Measurements from ENCODE around the gene TMEM95.
"Not testable (repeated sequence)": the region's sequence is repeated elsewhere in the genome, so short reads cannot be mapped to it uniquely, and the experiment has no call there.

TMEM95 gene

DNA sequence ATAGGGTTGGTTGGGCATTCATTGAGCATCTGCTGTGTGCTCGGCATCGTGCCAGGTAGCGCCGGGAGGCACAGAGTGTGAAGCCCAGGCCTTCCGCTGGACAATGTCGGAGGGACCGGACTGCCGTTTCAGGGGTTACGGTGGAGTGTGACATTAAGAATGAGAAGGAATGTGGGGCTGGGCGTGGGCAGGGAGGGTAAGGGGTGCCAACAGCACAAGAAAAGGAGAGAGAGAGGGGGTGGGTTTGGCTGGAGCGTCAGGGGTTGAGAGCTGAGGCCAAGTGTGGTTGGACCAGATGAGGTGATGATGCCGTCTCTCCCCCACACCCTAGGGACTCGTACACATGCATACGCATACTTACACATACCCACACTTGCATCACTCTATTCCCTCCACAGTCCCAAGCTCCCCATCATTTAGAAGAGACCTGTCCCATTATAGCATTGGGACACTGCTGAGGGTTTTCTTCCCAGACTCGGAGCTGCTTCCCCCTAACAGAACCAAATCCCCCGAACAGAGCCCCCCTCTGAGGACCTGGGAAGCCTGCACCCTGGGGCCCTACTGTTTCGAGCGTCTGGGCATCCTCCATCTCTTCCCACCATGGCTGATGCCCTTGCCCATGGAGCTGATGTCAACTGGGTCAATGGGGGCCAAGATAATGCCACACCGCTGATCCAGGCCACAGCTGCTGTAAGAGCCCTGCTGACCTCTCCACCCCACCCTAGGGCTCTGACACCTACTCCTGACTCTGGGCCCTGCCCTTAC is 6.3 kb upstream of the TMEM95 start:
- no peak for DNase-seq

GRCh38 chr17:7351665-7352502 is 3.1 kb upstream of the TMEM95 start, which contains the start of gene KCTD11:
TSS of gene KCTD11 (plus strand) at chr17:7352162.
- DNase-seq, result peak; percentile 1

DNA sequence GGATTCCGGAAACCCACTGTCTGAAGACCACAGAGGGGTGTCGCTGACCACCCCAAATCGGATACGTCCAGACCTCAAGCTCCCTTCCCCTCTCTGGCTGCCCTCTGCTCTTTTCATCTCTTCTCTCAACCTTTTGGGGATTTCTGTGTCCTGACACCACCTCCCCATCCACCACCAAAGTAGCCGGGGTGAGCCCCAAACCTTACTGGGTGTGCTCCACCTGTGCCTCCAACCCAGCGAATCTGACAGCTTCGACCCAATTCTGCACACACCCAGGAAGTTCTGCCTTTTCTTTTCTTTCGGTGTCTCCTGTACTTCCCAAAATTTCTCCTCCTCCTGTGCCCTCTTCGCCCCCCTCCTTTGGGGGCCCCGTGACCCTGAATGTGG is 2.5 kb upstream of the TMEM95 start:
- DNase-seq, result no peak

GRCh38 chr17:7352910-7353635 is 1.9 kb upstream of the TMEM95 start:
- no peak for DNase-seq

- no peak for DNase-seq
Measured at GRCh38 chr17:7354262-7354843, 603 bp upstream of the TMEM95 start.

GRCh38 chr17:7355573-7355972 is 617 bp downstream of the TMEM95 start:
- DNase-seq, result no peak

GRCh38 chr17:7356072-7356549 is 1.2 kb downstream of the TMEM95 start:
- DNase-seq, result peak; percentile 23

DNA sequence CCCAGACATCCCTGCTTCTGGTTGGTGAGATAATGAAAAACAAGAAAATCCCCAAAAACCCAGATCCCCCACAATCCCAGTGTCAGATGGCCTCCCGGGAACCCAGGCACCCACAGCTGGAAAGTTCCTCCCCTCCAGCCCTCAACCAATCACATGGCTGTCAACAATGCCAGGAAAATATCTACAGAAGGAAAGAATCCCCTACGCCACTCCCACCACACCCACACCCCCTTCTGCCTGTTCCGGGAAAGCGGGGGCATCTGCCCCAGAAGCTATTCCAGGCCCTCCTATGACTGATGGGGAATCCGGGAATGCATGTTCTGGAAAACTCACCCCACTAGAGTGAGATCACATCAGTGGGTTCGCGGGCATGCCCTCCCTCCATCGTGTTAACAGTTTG is 1.8 kb downstream of the TMEM95 start:
- no peak for DNase-seq

DNA sequence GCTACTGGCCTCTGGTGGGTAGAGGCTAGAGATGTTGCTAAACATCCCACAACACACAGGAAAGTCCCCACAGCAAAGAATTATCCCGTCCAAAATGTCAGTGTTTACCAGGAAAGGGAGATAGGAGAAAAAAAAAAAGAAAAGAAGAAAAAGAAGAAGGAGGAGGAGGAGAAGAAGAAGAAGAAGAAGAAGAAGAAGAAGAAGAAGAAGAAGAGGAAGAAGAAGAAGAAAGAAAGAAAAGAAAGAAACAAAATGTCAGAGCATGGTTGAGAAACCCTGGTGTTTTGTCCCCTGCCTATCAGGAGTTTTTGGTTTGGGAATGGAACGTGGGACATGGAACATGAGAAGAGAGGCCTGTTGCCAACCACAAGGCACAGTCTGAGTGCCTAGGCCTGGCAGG is 2.4 kb downstream of the TMEM95 start:
- no peak for DNase-seq

DNA sequence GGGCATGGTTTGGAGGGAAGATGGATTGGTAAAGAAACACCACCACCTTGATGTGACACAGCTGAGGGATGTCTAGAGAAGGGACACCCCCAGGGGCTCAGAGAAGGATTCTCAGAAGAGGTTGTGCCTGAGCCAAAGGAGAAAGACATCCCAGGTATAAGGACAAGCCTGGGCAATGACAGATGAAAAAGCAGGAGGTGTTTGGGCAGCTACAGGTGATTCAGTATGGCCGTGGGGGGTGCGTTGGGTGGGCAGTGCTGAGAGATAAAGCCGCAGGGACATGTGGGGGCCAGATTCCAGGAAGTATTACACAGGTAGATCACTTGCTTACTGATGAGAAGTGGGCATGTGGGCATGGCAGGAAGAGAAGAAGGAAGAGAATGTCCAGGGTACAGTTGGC is 7.0 kb downstream of the TMEM95 start:
- no peak for DNase-seq

DNA sequence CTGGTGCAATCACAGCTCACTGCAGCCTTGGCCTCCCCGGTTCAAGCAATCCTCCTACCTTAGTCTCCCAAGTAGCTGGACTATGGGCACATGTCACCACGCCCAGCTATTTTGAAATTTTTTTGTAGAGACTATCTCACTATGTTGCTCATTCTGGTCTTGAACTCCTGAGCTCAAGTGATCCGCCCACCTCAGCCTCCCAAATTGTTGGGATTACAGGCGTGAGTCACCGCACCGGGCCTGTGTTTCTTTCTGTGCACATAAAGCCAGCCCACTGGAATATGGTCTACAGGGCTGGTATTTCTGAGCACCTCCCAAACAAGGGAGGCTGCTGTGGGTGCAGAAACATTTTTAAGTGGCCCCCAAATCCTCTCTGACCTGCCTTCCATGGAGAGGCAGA is 8.4 kb downstream of the TMEM95 start:
- DNase-seq, result no peak

DNA sequence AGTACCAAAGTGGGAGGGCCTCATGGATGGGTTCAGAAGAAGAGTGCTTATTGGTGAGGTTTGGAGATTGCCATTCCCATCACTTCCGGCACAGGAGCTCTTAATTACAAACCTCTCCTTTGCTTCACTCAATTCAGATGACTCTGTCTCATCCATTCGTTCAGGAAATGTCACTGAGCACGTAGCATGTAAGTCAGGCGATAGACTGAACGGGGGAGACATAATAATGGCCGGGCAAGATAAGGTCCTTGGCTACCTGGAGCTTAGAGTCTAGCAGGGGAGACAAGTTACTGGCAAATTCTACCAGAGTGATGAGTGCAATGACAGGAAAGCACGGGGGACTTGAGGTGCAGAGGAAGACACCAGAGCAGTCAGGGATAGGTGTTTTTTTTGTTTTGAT is 11.0 kb downstream of the TMEM95 start:
- DNase-seq, result not testable (repeated sequence)

DNA sequence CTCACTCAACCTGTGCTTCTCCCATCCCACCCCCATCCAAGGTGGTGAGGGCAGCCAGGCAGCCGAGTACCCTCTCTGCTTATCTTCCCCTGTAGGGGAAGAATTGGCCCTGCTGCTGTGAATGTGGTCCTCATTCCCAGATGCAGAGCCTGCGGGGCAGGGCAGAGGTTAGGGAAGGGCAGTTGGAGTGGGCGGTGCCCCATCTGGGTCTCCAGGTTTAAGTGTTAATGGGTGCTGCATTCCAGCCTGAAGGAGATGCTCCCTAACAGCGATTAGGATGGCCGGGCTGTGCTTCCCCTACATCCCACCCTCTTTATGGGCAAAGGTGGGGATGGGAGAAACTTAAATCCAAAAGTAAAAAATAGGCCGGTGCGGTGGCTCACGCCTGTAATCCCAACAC is 12.1 kb downstream of the TMEM95 start:
- no peak for DNase-seq

DNA sequence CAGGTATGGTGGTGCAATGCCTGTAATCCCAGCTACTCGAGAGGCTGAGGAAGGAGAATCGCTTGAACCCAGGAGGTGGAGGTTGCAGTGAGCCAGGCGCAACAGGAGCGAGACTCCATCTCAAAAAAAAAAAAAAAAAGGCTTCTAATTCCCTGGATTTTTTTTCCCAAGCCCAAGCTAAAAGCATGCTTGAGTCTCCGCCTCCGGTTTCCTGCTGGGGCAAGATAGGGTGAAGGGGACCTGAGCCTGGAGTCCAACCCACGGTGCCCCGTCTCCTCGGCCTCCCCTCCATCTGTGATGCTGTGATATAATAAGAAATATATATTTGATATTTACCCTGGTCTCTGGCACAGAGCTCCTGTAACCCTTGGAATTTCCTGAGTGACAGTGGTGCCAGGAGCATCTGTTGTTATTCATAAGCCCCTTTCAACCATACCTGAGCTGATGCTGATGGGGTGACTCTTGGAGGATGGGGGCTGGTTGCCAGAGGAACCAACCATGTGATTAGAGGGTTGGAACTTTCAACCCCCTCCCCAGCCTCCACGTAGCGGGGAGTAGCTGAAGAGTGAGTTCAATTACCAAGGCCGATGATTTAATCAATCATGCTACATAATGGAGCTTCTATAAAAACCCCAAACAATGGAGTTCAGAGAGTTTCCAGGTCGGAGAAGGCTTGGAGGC is 13.1 kb downstream of the TMEM95 start:
- DNase-seq, result no peak

DNA sequence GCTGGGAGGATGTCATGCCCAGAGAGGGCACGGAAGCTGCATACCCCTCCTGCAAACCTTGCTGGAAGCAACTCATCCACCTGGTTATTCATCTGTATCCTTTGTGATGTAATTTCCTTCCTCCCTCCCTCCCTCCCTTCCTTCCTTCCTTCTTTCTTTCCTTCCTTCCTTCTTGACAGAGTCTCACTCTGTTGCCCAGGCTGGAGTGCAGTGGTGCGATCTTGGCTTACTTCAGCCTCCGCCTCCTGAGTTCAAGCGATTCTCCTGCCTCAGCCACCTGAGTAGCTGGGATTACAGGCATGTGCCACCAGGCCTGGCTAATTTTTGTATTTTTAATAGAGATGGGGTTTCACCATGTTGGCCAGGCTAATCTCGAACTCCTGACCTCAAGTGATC is 13.6 kb downstream of the TMEM95 start:
- DNase-seq, result not testable (repeated sequence)

GRCh38 chr17:7369825-7370224 is 14.9 kb downstream of the TMEM95 start:
- no peak for DNase-seq

GRCh38 chr17:7370853-7371252 is 15.9 kb downstream of the TMEM95 start:
- no peak for DNase-seq

GRCh38 chr17:7374353-7374752 is 19.4 kb downstream of the TMEM95 start:
- no peak for DNase-seq

DNA sequence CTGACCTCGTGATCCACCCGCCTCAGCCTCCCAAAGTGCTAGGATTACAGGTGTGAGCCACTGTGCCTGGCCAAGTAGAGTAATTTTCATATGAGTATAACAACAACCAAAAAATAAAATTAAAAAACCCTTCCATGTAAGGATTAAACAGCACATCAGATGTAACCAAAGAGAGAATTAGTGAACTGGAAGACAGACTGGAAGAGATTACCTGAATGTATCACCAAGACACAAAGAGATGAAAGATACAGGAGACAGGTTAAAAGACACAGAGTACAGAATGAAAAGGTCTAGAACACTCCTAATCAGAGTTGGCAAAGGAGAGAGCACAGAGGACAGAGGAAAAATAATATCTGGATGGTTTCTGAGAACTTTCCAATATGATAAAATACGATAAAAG is 24.2 kb downstream of the TMEM95 start:
- no peak for DNase-seq

DNA sequence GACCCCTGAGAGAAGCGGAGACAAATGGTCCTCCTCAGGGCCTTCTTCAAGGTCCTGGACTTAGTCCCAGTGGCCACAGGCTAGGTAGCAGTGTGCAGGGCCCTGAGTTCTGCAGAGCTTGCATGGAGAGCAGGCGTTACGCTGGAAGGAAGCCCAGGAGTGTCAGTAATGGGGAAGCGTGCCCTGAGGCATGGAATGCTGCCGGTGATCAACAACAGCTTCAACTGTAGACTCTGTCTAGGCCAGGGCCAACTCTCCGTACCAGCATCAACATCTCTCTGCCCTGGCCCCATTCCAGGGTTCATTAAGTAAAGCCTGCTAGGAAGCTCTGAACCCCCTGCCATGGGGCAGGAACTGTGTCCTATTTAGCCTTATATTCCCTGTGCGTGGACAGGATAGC is 25.4 kb downstream of the TMEM95 start:
- no peak for DNase-seq

DNA sequence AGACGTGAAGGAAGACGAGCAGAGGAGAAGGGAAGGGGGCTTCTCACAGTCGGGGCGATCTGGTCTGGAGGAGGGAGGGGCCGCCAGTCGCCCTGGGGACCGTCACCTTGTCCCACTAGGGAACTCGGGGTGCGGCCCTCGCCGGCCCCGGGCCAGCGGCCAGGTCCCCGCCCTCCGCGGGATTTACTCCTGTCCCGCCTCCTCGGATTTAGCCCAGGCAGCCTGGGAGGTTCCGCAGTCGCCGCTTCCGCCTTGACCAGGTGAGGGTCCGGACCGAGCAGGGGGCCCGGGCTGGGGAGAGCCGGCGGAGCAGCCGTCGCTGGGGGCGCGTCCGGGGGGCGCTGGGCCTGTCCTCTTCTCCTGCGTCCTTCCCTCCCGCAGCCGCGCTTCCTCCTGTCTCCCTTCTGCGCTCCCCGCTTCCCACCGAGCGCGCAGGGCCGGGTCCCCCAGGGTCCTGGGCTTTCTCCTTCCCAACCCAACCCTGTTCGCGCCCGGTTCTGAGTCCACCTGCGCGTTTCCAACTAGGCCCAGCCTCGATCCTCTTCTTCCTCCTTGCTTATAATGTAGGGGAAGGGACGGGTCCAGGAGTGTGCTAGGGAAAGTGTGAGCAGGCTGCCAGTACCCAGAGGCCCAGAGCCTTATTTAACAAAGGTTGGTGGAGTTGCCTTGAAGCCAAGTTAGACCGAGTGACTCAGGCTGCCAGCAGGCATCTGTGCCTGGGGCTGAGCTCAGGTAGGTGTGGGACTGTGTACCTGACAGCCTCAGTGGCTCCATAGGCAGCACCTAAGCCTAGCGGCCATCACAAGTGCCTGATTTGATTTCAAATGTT is 26.1 kb downstream of the TMEM95 start, which contains the start of gene TNK1:
Gene TNK1, plus strand, starts transcription at position 235 of the 829 bp plus-strand sequence. CDS start 1,838 bp downstream, outside the sequence.
- DNase-seq, result no peak
